IPS-20b (cell line): ENCODE measurements around the gene OPCML.

Source experiments
- H3K27ac ChIP-seq: one replicate; pipeline ENCODE4 v1.5.1; 2013; ENCODE audit warnings: low read length
- H3K27me3 ChIP-seq: 2 replicates; pipeline ENCODE4 v1.6.1; 2013; ENCODE audit warnings: mild to moderate bottlenecking, low read length, inconsistent platforms; ENCODE audit not compliant: insufficient read depth
- H3K36me3 ChIP-seq: 2 replicates; pipeline ENCODE4 v1.6.1; 2013; ENCODE audit warnings: low read depth, mild to moderate bottlenecking, inconsistent platforms, low read length, moderate library complexity; ENCODE audit not compliant: insufficient read depth
- H3K4me1 ChIP-seq: 2 replicates; pipeline ENCODE4 v1.6.1; 2013; ENCODE audit warnings: mild to moderate bottlenecking, control low read depth, inconsistent platforms, low read length, moderate library complexity; ENCODE audit not compliant: insufficient read depth
- H3K4me3 ChIP-seq: 2 replicates; pipeline ENCODE4 v1.5.1; 2013; ENCODE audit warnings: mild to moderate bottlenecking, low read length, inconsistent platforms
- H3K9ac ChIP-seq: 2 replicates; pipeline ENCODE4 v1.6.1; 2013; ENCODE audit warnings: low read depth, mild to moderate bottlenecking, inconsistent platforms, low read length, moderate library complexity
- H3K9me3 ChIP-seq: 2 replicates; pipeline ENCODE4 v1.6.1; 2013; ENCODE audit warnings: mild to moderate bottlenecking, low read depth, low read length, inconsistent platforms; ENCODE audit not compliant: insufficient read depth

OPCML gene

DNA sequence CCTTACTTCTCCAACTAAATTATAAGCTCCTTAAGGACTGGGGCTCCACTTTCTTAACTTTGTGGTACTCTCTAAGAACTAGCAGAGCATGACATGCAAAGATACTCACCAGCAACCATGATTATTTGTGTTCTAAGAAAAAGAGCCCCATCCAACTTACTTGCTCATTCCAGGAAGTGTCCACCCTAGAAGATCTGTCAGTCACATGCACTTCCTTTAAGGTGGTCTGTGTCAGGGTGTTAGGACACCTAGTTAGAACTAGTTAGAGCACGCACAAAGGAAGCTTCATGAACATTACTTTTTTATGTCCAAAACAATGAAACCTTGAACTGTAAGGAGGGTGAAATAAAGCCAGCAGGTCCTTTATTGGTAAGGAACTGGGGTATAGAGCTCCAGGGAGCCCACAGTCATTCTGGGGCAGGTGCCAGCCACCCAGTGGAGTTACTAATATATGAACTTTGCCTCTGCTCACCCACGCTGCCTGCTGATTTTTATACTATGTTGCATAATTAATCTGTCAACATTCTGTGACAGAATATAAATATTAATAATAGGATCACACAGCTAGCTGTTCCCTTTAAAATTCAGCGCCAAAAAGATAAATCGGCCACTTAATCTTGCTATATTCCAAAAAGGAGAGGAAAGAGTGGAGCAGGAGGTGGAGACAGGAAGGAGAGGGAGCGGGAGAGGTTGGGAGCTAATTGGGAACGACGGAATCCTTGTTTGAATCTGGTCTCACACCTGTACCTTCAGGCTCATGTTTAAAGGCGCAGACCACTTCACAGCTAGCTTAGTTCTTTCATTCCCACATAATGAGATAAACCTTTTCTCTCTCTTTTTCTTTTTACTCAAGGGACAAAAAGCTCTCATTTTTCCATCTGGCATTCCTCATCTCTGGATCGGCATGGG is 755.0 kb downstream of the OPCML start:
- Histone ChIP-seq H3K9me3 (no peaks in the 10 kb centered on the region), H3K27ac (no peak overlapping the region), H3K4me1 (peaks cover 26% of the 10 kb centered on the region; the same call in 1 of the 2 replicates), H3K36me3 (no peaks in the 10 kb centered on the region), H3K9ac (no peak overlapping the region), H3K4me3 (no peak overlapping the region), H3K27me3 (peaks cover 3% of the 10 kb centered on the region; the same call in 1 of the 2 replicates)

DNA sequence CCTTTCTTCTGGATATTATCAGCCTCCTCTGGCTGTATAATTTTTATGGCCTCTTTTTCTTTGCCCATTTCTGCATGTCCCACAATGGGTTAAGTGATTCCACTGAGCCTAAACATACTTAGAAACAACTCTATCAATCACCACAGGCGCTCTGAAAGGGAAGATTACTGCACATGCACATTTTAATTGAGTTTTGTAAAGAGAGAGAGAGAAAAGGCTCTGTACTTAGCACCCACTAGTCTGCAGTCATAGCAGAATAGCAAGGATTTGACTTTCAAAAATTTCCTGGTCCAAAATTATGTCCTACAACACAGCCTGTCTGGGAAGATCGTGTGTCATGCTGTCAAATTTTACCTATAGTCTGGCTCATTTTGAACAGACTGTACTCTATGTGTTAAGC is 758.5 kb downstream of the OPCML start:
- Histone ChIP-seq H3K4me1 (peaks cover 33% of the 10 kb centered on the region; the same call in 1 of the 2 replicates), H3K9me3 (no peaks in the 10 kb centered on the region), H3K27ac (no peak overlapping the region), H3K36me3 (no peaks in the 10 kb centered on the region), H3K27me3 (peaks cover 4% of the 10 kb centered on the region; the same call in 1 of the 2 replicates), H3K9ac (no peak overlapping the region), H3K4me3 (no peak overlapping the region)

DNA sequence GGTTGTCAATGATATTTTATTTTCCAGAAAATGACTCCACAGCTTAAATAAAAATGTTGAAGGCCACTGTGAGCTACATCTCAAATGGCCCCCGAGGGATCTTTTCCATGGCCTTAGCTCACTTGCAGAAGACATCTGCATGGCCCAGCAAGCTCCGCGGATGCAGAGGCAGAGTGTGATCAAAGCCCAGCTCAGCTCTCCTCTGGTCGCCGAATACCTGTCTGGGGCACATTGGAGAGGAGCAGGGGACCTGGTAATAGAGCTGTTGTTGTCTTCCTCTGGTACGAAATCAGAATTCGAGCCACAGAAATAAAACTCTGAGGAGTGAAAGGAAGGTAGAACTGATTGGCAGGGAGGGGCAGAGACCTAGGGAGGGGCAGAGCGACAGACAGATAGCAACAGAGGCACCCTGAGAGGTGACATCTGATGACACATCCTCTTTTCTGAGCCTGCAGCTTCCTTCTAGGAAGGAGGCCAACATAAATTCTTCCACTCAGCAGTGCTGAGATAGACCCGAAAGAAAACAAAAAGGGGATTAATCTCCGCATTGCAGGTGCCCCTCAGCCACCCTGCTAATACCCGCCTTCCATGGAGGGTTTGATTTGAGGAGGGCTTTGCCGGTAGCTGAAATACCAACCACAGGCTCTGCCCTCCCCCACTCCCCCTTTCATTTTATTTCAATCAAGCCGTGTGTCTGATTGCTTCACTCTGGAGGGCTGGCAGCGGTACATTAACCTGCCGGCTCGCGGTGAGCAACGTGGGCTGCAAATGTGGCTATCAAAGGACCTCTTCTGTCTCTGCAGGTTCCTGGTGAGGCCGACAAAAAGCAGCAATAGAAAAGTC is 759.4 kb downstream of the OPCML start:
- Histone ChIP-seq H3K4me1 (peaks cover 33% of the 10 kb centered on the region; the same call in 1 of the 2 replicates), H3K36me3 (no peaks in the 10 kb centered on the region), H3K9me3 (no peaks in the 10 kb centered on the region), H3K27ac (no peak overlapping the region), H3K4me3 (no peak overlapping the region), H3K27me3 (peaks cover 4% of the 10 kb centered on the region; the same call in 1 of the 2 replicates), H3K9ac (no peak overlapping the region)

DNA sequence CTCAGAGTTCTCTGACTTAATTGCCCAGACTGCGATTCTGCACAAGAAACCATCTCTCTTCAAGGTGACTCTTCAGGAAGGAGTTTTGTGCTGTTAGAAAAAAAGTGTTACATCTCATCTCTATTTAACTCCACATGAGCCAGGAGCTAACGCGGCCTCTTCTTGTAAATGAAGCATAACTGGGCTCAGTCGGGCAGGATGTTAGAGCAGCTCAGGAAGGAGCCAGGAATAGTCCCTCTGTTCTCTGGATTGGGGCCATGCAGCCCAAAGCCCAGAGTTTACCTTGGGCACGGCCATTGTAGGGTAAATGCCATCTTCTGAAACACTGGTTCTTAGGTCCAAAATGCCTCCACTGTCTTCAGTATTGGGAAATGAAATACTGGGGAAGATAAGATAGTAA is 760.6 kb downstream of the OPCML start:
- Histone ChIP-seq H3K9ac (no peak overlapping the region), H3K4me3 (no peak overlapping the region), H3K27ac (no peak overlapping the region), H3K27me3 (peaks cover 4% of the 10 kb centered on the region; the same call in 1 of the 2 replicates), H3K9me3 (no peaks in the 10 kb centered on the region), H3K4me1 (peaks cover 28% of the 10 kb centered on the region; the same call in 1 of the 2 replicates), H3K36me3 (no peaks in the 10 kb centered on the region)

DNA sequence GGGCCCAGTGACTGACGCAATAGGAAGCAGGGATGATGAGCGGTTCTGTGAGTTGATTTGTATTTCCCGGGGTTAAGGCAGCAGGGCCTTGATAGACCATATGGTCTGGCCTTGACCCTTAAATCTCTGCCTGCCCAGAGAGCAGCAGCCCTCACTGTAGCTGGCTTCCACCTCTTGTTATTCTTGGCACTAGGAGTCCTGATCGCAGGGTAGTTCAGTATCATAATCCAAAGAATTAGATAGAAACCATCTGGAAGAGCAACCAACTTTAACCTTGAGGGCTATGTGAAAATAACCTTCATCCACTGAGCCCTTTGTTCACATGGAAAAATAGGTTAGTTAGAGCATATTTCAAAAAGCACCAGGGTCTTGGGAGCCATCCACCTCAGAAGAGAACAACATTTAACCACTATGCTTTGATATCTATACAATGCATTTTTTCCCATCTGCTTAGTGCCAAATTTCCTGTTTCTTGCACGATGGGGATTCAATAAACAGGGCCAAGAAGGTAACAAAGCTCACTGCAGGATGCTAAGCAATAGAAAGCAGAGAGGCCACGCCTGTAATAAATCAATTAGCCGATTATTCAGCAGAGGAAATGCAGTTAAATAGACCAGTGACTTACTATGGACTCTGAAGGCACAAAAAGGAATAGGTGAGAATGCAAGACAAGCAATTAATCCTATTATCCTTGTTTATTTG is 761.3 kb downstream of the OPCML start:
- H3K36me3 ChIP-seq = no peaks in the 10 kb centered on the region
- H3K27ac ChIP-seq = no peak overlapping the region
- no peak overlapping the region for H3K4me3 ChIP-seq
- no peak overlapping the region for H3K9ac ChIP-seq
- peaks cover 28% of the 10 kb centered on the region; the same call in 1 of the 2 replicates for H3K4me1 ChIP-seq
- H3K9me3 ChIP-seq = no peaks in the 10 kb centered on the region
- H3K27me3 ChIP-seq = peaks cover 4% of the 10 kb centered on the region; the same call in 1 of the 2 replicates

DNA sequence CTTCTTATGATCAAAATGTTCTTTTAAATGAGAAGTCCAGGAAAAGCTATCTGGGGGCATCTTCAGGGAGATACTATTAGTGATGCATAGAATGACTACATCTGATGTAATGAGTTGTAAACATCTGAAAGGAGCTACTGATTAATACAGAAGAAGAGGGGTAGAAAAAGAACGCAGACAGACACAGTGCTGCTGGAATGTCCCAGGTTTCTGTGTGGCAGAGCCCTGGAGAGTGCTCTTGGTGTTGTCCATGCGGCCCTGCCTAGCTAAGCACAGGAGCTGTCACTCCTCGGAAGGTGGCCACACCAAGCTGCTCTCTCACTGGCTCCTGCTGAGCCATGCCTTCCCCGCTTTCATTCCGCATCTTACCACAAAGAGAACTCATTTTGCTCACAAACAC is 768.8 kb downstream of the OPCML start:
- Histone ChIP-seq H3K4me3 (no peak overlapping the region), H3K4me1 (no peaks in the 10 kb centered on the region), H3K9ac (no peak overlapping the region), H3K36me3 (no peaks in the 10 kb centered on the region), H3K27ac (no peak overlapping the region), H3K9me3 (no peaks in the 10 kb centered on the region), H3K27me3 (no peaks in the 10 kb centered on the region)

DNA sequence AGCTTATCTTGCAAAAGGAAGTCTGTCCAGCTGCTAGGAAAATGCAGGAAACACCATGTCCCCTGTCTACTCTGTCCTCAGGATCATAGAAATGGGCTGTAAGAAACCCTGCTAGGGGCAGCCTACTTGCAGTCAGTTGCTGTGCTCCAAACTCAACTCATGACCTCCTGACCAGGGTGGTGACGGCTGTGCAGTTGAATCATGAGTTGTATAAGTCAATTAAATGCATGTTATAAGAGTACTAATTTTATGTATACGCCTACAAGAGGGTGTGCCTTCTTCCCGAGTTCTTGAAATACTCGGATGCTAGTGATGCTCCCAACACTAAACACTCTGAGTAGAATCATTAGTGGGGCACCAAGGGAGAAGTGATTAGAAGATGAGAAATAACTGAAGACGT is 776.4 kb downstream of the OPCML start:
- H3K9ac ChIP-seq = no peak overlapping the region
- no peak overlapping the region for H3K4me3 ChIP-seq
- H3K36me3 ChIP-seq = no peaks in the 10 kb centered on the region
- H3K27me3 ChIP-seq = no peaks in the 10 kb centered on the region
- peaks cover 7% of the 10 kb centered on the region; the same call in 1 of the 2 replicates for H3K9me3 ChIP-seq
- H3K27ac ChIP-seq = no peak overlapping the region
- H3K4me1 ChIP-seq = peaks cover 13% of the 10 kb centered on the region

DNA sequence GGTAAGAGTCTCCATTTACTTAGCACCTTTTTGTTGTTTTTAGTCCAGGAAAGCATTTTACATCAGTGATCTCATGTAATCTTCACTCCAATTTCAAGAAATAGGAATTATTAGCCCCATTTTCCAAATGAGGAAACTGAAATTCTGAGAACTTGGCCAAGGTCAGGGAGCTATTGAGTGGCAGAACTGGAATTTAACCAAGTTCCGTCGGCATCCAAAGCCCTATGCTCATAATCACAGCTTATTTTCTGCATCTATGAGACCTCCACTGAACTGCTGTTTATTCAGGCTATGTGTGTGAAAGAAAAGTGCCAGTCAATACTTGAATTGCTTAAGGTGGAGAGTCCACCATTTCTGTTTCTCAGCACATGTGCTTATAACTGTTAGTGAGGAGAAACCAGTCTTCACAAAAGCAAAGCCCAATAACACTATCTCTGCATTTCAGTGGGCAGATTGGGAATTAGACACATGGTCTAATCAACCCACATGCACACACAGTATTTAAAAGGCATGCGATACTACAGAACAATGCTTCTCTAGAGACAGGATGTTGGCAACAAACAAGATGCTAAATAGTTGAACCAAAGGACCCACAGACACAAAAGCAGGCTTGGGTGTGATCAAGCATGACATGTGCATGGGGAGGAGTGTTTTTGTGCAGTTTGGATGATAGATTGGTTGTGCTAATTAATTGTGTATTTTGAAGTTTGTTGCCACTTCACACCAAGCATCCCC is 780.6 kb downstream of the OPCML start:
- Histone ChIP-seq H3K4me1 (peaks cover 13% of the 10 kb centered on the region), H3K27ac (no peak overlapping the region), H3K4me3 (no peak overlapping the region), H3K9me3 (peaks cover 7% of the 10 kb centered on the region; the same call in 1 of the 2 replicates), H3K9ac (no peak overlapping the region), H3K36me3 (no peaks in the 10 kb centered on the region), H3K27me3 (no peaks in the 10 kb centered on the region)

DNA sequence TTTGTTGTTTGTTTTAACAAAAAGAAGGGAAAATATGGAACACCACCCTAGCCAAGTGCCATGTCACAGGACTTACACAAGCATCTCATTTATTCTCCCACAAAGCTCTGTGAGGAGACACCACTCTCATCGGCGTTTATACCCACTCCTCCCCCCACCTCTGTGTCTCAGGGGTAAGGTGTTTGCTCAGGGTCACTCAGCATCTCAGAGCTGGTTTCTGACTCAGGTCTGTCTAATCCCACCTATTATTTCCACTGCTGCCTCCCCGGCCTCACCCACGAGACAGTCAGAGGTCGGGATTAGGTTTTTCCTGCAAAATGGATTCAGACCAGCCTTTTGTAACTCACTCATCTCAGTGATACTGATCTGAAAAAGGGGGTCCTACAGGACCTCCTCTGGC is 786.0 kb downstream of the OPCML start:
- H3K9ac ChIP-seq = no peak overlapping the region
- H3K9me3 ChIP-seq = no peaks in the 10 kb centered on the region
- H3K27me3 ChIP-seq = no peaks in the 10 kb centered on the region
- H3K27ac ChIP-seq = no peak overlapping the region
- no peak overlapping the region for H3K4me3 ChIP-seq
- no peaks in the 10 kb centered on the region for H3K36me3 ChIP-seq
- H3K4me1 ChIP-seq = no peaks in the 10 kb centered on the region

DNA sequence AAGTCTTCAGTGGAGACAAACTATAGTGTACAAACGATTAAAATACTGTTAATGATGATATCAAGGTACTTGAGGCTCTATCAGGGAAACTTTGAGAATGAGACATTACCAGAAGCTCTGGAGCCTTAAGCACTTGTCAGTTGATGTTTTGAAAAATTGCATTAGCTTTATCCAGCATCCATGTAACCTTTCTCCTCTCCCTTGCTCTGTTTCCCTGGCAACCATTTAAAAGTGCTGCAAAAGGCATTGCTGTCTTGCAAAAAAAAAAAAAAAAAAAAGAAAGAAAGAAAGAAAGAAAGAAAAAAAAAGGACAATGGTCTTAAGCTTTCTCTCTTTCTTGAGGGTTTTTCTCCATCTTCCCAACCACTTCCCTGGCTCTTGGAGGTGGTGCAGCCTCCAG is 787.0 kb downstream of the OPCML start:
- H3K9ac ChIP-seq = no peak overlapping the region
- H3K36me3 ChIP-seq = no peaks in the 10 kb centered on the region
- no peaks in the 10 kb centered on the region for H3K4me1 ChIP-seq
- H3K27ac ChIP-seq = no peak overlapping the region
- no peaks in the 10 kb centered on the region for H3K9me3 ChIP-seq
- H3K4me3 ChIP-seq = no peak overlapping the region
- no peaks in the 10 kb centered on the region for H3K27me3 ChIP-seq

DNA sequence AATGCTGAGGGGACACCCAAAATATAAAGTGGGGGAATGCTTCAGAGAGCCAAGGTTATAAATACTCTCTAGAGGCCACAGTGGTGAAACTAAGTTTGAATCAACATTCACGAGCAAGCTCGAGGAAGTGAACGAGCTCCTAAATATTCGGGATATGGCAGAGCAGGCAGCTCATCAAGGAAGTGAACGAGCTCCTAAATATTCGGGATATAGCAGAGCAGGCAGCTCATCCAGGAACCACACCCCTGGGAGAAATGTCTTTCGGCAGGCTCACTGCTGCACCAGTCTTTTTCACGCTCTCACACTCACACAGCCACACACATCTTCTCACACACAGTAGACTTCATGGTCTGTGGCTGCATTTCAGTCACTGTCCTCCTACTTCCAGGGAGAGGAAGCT is 787.5 kb downstream of the OPCML start:
- no peaks in the 10 kb centered on the region for H3K27me3 ChIP-seq
- H3K4me3 ChIP-seq = no peak overlapping the region
- H3K36me3 ChIP-seq = no peaks in the 10 kb centered on the region
- H3K9me3 ChIP-seq = no peaks in the 10 kb centered on the region
- H3K9ac ChIP-seq = no peak overlapping the region
- H3K4me1 ChIP-seq = no peaks in the 10 kb centered on the region
- H3K27ac ChIP-seq = no peak overlapping the region
